Tibial nerve (tissue), 4 donors: ENCODE measurements around the gene TANC1. TPM values are rescaled to one million over a fixed set of nuclear protein-coding genes. Genes with fewer than 3 reads are reported as not detected.

ENCODE experiments used
- DNase-seq, 2 donors: peaks; one replicate each; pipeline ENCODE4 v3.0.0-alpha.2; 2019; ENCODE audit warnings: low spot score in 2 of 2
- H3K27ac ChIP-seq, 4 donors: fragments of 200-600 bp; sonication (generic) in 3 of 4; one replicate each; pipeline ENCODE4 v1.5.1; 2017 to 2019; ENCODE audit warnings: mild to moderate bottlenecking in 1 of 4
- H3K27me3 ChIP-seq, 2 donors: fragments of 200-600 bp; sonication (generic) in 1 of 2; one replicate each; pipeline versions ENCODE4 v1.5.1 to v1.6.0; 2017 to 2019
- H3K36me3 ChIP-seq, 3 donors: fragments of 200-600 bp; sonication (generic); one replicate each; pipeline ENCODE4 v1.5.1; 2018 to 2019
- H3K4me1 ChIP-seq, 4 donors: fragments of 200-600 bp; sonication (generic) in 3 of 4; one replicate each; pipeline ENCODE4 v1.5.1; 2017 to 2019
- H3K4me3 ChIP-seq, 4 donors: fragments of 200-600 bp; sonication (generic) in 3 of 4; one replicate each; pipeline ENCODE4 v1.5.1; 2017 to 2019; ENCODE audit warnings: mild to moderate bottlenecking in 1 of 4, moderate library complexity in 1 of 4
- H3K9me3 ChIP-seq, 4 donors: fragments of 200-600 bp; sonication (generic) in 3 of 4; one replicate each; pipeline ENCODE4 v1.5.1; 2017 to 2019
- EP300 ChIP-seq, 2 donors: sonication (generic); formaldehyde crosslinking; IDR thresholded peaks; one replicate each; pipeline ENCODE4 v1.6.1; 2017; ENCODE audit warnings: antibody characterized with exemption in 2 of 2, mild to moderate bottlenecking in 1 of 2
- POLR2A ChIP-seq, 2 donors: fragments of 450-650 bp; IDR thresholded peaks; one replicate each; pipeline ENCODE4 v1.6.1; 2017; ENCODE audit warnings: antibody characterized with exemption in 2 of 2, mild to moderate bottlenecking in 2 of 2, moderate library complexity in 2 of 2
- WGBS, 2 donors: methylation state at CpG; one replicate each; pipeline ENCODE4 v1.1.5; 2018; 5-methylcytosine and 5-hydroxymethylcytosine counted together
- total RNA-seq, 4 donors: library from RNA; depleted of rRNA; stranded (reverse); fragments of >200 nt; gene quantifications; one replicate each; pipeline ENCODE4 v1.1.0, GENCODE V29; 2016
- TF ChIP-seq, protein P1 (sequence below), 5 experiments: fragments of 200-600 bp in 3 of 5; fragments of 450-650 bp in 2 of 5; sonication (generic) in 3 of 5; IDR thresholded peaks; one replicate each; pipeline ENCODE4 v1.5.1; 2016 to 2019; ENCODE audit warnings: antibody characterized with exemption in 5 of 5, mild to moderate bottlenecking in 3 of 5, moderate library complexity in 2 of 5

TANC1 gene
- total RNA-seq, 4 donors from 2014 or later: 43.5 to 66.3 (median 57.6) TPM

GRCh38 chr2:159124441-159124911 is 156.0 kb downstream of the TANC1 start:
- Histone ChIP-seq H3K9me3 (no peaks in the 10 kb centered on the region), H3K27ac (peak overlapping the region in 2 of 4 donors; percentile 56 to 83), H3K4me3 (no peak overlapping the region), H3K36me3 (no peaks in the 10 kb centered on the region), H3K4me1 (peaks cover 0 to 54% (median 13%) of the 10 kb centered on the region in 4 donors), H3K27me3 (no peaks in the 10 kb centered on the region)
- no peak for DNase-seq
- WGBS, 2 donors: 19 to 21% methylated on average over 5 of the region's 5 CpGs
- no peak for TF ChIP-seq EP300 (IDR thresholded peaks at IDR 0.05)
- TF ChIP-seq, protein P1, sequence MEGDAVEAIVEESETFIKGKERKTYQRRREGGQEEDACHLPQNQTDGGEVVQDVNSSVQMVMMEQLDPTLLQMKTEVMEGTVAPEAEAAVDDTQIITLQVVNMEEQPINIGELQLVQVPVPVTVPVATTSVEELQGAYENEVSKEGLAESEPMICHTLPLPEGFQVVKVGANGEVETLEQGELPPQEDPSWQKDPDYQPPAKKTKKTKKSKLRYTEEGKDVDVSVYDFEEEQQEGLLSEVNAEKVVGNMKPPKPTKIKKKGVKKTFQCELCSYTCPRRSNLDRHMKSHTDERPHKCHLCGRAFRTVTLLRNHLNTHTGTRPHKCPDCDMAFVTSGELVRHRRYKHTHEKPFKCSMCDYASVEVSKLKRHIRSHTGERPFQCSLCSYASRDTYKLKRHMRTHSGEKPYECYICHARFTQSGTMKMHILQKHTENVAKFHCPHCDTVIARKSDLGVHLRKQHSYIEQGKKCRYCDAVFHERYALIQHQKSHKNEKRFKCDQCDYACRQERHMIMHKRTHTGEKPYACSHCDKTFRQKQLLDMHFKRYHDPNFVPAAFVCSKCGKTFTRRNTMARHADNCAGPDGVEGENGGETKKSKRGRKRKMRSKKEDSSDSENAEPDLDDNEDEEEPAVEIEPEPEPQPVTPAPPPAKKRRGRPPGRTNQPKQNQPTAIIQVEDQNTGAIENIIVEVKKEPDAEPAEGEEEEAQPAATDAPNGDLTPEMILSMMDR (IDR thresholded peaks at IDR 0.05): no peak
- no peak for TF ChIP-seq POLR2A (IDR thresholded peaks at IDR 0.05)

GRCh38 chr2:159124931-159125467 is 156.6 kb downstream of the TANC1 start:
- Histone ChIP-seq H3K27me3 (no peaks in the 10 kb centered on the region), H3K4me1 (peaks cover 0 to 54% (median 16%) of the 10 kb centered on the region in 4 donors), H3K36me3 (no peaks in the 10 kb centered on the region), H3K4me3 (no peak overlapping the region), H3K9me3 (no peaks in the 10 kb centered on the region), H3K27ac (peak overlapping the region in 2 of 4 donors; percentile 23 to 83)
- no peak for TF ChIP-seq EP300 (IDR thresholded peaks at IDR 0.05)
- TF ChIP-seq POLR2A (IDR thresholded peaks at IDR 0.05): no peak
- TF ChIP-seq, protein P1 (IDR thresholded peaks at IDR 0.05): no peak
- DNase-seq: no peak
- 73 to 77% methylated on average over 3 of the region's 3 CpGs for WGBS, 2 donors

GRCh38 chr2:159125858-159126257 is 157.4 kb downstream of the TANC1 start:
- Histone ChIP-seq H3K27me3 (no peaks in the 10 kb centered on the region), H3K4me3 (no peak overlapping the region), H3K27ac (no peak overlapping the region), H3K4me1 (peaks cover 0 to 62% (median 18%) of the 10 kb centered on the region in 4 donors), H3K36me3 (no peaks in the 10 kb centered on the region), H3K9me3 (no peaks in the 10 kb centered on the region)
- no peak for DNase-seq
- TF ChIP-seq EP300 (IDR thresholded peaks at IDR 0.05): no peak
- TF ChIP-seq POLR2A (IDR thresholded peaks at IDR 0.05): no peak
- TF ChIP-seq, protein P1 (IDR thresholded peaks at IDR 0.05): no peak
- 91% methylated on average over 4 of the region's 4 CpGs for WGBS, 2 donors

- H3K27me3 ChIP-seq: no peaks in the 10 kb centered on the region
- H3K27ac ChIP-seq: peak overlapping the region in 1 of 4 donors; percentile 3
- H3K4me3 ChIP-seq: no peak overlapping the region
- 47 to 61% methylated on average over 2 of the region's 2 CpGs for WGBS, 2 donors
- H3K4me1 ChIP-seq: peaks cover 0 to 69% (median 18%) of the 10 kb centered on the region in 4 donors
- H3K9me3 ChIP-seq: no peaks in the 10 kb centered on the region
- TF ChIP-seq, protein P1 (IDR thresholded peaks at IDR 0.05): no peak
- TF ChIP-seq EP300 (IDR thresholded peaks at IDR 0.05) (no peak), POLR2A (IDR thresholded peaks at IDR 0.05) (no peak)
- no peaks in the 10 kb centered on the region for H3K36me3 ChIP-seq
- no peak for DNase-seq
Measured at GRCh38 chr2:159126432-159127022, 158.1 kb downstream of the TANC1 start.

DNA sequence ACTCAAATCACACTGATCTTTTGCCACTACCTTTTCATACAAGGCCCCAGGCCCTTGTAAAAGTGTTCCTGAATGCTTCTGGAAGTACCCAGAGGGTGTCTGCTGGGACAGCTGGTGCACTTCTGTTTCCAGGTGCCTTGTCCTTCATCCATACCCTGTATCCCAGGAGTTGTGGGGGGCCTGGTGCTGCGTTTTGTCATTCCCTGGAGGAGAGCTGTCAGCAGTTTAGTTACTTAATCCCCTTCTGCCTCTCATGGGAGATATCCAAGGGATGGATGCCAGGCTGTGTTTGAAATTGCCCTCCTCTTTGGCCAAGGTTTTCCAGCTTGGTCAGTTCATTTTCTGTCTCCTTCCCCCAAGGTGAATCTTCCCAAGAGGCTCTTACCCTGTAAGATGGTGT is 159.8 kb downstream of the TANC1 start:
- Histone ChIP-seq H3K4me3 (no peak overlapping the region), H3K9me3 (no peaks in the 10 kb centered on the region), H3K27me3 (no peaks in the 10 kb centered on the region), H3K36me3 (no peaks in the 10 kb centered on the region), H3K27ac (no peak overlapping the region), H3K4me1 (peaks cover 0 to 80% (median 20%) of the 10 kb centered on the region in 4 donors)
- DNase-seq: no peak
- 50 to 62% methylated on average over 1 of the region's 1 CpG for WGBS, 2 donors
- TF ChIP-seq, protein P1 (IDR thresholded peaks at IDR 0.05): no peak
- TF ChIP-seq POLR2A (IDR thresholded peaks at IDR 0.05) (no peak), EP300 (IDR thresholded peaks at IDR 0.05) (no peak)
